Umbilical cord (tissue), 2 donors: ENCODE data around the gene XRCC2. TPM values are rescaled to one million over a fixed set of nuclear protein-coding genes. Genes with fewer than 3 reads are reported as not detected.
"Not testable (repeated sequence)": the region's sequence is repeated elsewhere in the genome, so short reads cannot be mapped to it uniquely, and the experiment has no call there.

Source experiments
- DNase-seq: peaks from one replicate; pipeline ENCODE4 v3.0.0-alpha.2; 2015; ENCODE audit warnings: low spot score
- total RNA-seq: library from RNA; depleted of rRNA; stranded (reverse); fragments of >200 nt; gene quantifications from one replicate; pipeline ENCODE4 v1.2.3, GENCODE V29; 2014; ENCODE audit warnings: low replicate concordance; ENCODE audit not compliant: insufficient read depth

The XRCC2 gene
- total RNA-seq, 1 donor from 2014 or later = 2.2 TPM

DNA sequence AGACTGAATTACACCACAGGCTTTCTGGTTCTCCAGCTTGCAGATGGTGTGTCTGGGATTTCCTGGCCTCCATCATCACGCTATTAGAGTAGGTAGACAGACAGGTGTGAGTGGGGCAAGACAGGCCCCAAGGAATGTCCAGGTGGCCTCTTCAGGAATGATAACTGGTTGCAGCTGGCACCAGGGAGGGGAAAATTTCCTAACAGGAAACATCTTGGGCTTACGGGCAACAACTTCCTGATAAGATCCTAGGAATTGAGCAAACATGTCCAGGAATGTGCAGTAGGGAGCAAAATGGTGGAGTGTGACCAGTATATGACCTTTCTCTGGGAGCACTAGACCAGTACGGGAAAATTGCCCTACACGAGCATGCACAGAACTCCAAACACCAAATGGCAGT lies 11.3 kb downstream of the XRCC2 start:
- DNase-seq = no peak

DNA sequence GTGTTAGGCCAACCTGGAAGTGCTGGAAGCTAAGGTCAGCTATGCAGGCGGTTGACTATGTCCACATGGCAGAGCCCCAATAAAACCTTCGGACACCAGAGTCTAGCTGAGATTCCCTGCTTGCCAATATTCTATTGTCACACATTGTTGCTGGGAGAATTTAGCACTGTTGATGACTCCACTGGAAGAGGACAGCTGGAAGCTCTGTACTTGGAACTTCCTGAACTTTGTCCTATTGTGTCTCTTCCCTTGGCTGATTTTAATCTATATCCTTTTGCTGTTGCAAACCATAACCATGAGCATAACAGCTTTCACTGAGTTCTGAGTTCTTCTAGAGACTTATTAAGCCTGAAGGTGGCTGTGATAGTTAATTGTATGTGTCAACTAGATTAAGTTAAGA lies 12.0 kb downstream of the XRCC2 start:
- DNase-seq = no peak

DNA sequence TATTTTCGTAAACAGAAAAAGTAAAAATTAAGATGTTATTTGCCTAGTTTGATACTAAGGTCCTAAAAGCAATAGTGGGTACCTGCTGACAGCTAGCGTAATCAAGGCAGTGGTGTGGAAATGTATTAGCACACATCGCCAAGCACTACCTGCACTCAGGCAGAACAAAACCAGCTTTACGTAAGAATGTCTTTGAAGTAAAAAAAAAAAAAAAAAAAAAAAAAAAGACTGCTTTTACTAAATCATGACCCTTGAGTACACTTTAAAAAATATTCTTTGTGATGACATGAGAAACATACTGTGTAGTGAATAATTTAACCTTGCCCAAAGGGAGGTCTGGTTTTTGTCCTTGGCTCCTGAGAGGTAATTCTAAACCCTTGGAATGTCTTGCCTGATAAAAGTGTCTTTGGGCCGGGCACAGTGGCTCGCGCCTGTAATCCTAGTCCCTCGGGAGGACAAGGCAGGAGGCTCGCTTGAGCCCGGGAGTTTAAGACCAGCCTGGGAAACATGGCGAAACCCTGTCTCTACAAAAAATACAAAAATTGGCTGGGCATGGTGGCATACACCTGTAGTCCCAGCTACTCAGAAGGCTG lies 12.7 kb downstream of the XRCC2 start:
- DNase-seq = no peak

DNA sequence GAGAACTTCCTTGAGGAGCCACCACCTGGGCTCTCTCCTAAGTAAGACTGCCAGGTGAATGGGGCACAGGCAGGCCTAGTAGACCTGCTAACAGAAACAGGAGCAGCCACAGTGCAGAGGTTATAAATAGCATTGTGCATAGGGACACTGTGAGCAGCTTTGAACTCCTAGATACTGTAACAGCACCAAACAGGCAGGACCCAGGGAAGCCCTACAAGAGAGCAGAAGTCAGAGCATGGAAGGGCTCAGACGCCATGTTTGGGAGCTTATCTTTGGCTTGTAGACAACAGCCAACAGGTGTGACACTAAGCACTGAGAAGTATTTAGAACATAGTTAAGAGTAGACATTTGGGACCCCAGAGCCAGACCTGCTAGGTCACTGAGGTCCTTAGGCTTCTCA lies 14.5 kb downstream of the XRCC2 start:
- no peak for DNase-seq

DNA sequence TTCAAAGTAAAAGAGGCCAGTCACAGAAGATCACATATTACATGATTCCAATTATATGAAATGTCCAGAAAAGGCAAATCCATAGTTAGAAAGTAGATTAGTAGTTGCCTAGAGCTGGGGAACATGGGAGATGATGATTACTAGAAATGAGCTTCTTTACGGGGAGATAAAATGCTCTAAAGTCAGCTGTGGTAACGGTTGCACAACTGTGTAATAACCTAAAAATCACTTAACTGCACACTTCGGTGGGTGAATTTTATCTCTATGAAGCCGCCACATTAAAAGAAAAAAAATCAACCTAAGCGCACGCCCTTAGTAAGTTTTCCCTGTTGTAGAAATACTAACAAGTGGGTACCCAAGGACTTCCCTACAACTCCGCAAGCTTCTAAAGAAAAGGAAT lies 15.9 kb downstream of the XRCC2 start:
- DNase-seq = no peak

DNA sequence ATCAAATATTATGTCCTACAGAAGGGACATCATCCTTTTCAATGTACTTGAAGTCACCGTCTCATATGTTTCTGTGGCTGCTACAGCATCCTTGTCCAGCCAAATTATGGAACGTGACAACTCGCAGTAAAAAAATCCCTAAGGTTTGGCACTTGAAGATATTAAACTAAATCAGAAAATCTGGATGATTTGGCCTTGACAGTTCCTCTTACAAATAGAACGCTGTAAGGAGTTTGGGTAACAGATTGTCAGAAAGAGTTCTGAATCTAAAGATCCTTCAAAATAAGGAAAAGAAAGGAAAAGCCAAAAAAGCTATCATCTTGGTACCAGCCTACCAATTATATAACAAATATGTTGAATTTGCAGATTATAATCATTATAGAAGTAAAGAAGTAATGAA lies 21.0 kb downstream of the XRCC2 start:
- DNase-seq = no peak

DNA sequence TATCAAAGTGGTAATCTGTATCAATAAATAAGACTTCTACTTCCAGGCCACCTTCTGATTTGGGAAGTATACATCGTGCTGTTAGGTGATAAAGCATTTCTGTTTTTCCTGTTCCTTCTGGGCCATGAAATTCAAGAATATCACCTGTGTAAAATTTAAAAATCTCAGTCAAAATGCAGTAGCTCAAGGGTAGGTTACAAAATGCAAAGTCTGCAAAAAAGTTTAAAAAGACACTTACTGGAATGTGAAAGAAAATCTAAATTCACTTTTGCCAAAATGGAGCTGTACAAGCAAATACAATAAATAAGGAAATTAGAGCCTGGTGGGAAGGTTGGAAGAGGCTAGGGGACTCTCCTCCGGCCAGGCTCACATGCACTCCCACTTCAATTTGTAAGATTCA lies 26.7 kb downstream of the XRCC2 start:
- DNase-seq = no peak

DNA sequence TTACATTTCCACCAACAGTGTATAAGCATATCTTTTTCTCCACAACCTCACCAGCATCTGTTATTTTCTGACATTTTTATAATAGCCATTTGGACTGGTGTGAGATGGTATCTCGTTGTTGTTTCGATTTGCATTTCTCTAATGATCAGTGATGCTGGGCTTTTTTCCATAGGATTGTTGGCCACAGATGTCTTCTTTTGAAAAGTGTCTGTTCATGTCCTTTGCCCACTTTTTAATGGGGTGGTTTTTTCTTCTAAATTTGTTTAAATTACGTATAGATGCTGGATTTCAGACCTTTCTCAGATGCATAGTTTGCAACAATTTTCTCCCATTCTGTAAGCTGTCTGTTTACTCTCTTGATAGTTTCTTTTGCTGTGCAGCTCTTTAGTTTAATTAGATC lies 28.9 kb downstream of the XRCC2 start:
- DNase-seq = no peak

DNA sequence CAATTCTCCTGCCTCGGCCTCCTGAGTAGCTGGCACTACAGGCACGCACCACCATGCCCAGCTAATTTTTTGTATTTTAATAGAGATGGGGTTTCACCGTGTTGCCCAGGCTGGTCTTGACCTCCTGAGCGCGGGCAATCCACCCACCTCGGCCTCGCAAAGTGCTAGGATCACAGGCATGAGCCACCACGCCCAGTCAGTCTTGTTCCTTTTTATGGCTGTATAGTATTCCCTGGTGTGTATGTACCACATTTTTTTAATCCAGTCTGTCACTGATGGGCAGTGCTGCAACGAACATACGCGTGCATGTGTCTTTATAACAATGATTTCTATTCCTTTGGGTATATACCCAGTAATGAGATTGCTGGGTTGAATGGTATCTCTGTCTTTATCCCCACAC lies 29.4 kb downstream of the XRCC2 start:
- not testable (repeated sequence) for DNase-seq

DNA sequence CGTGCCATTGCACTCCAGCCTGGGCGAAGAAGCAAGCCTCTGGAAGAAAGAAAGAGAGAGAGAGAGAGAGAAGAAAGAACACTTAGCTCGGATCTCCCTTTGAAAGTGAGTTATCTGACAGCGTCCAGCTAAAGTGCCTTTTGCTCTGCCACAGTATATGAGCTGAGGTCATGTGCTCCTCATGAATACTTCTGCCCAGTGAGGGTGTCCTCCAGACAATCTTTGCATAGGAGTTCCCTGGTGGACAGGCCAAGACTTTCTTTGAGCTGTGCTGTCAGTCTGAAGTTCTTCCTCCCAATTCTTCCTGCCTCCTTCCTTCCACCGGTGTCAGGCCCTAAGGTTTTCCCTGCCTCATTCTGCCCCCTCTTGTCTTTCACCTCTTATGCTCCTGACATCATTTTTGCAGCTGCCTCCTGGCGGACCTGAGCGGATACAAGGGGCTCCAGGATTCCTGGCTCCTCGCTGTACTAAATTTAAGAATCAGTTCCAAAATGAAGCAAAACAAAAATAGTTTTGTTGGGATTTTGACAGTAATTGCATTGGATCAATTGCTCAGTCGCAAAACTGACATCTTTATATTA lies 31.9 kb downstream of the XRCC2 start:
- no peak for DNase-seq

DNA sequence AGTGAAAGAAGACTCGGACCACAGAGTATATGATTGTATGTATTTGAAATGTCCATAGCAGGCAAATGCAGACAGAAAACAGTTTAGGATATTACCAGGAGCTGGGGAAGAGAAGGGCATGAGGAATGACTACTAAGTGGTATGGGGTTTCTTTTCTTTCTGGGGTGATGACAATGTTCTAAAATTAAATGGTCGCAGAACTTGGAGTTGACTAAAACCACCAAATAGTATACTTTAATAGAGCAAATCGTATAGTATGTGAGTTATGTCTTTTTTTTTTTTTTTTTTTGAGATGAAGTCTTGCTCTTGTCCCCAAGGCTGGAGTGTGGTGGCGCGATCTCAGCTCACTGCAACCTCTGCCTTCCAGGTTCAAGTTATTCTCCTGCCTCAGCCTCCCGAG lies 34.6 kb downstream of the XRCC2 start:
- no peak for DNase-seq

DNA sequence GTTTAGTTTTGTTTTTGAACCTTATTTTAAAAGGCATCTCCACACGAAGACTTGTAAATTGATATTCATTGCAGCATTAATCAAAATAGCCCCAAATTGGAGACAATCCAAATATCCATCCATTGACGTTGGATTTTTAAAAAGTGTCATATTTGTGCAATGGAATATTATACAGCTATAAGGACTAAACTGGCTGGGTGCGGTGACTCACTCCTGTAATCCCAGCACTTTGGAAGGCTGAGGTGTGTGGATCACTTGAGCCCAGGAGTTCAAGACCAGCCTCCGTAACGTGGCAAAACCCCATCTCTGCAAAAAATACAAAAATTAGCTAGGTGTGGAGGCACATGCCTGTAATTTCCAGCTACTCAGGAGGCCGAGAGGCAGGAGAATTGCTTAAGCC lies 35.1 kb downstream of the XRCC2 start:
- DNase-seq = no peak

DNA sequence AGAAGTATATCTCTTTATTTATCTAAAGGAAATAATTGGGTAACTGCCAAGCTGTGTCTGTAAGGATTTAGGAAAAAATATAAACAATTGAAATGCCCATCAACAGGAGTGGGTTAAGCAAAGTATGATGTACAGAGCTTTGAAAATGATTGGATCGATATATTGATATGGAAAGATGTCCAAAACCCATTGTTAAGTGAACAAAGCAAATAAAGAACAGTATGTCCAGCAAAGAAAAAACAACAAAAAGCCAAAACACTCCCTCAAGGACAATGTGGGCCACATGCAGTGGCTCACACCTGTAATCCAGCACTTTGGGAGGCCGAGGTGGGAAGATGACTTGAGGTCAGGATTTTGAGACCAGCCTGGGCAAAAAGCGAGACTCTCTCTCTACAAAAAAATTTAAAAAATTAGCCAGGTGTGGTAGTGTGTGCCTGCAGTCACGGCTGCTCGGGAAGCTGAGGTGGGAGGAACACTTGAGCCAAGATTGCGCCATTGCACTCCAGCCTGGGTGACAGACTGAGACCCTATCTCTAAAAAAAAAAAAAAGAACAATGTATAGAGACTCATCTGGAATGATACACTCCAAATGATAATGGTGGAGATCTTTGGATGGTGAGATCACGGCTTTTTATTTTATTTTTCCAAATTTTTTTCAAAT lies 37.9 kb downstream of the XRCC2 start:
- DNase-seq = no peak

DNA sequence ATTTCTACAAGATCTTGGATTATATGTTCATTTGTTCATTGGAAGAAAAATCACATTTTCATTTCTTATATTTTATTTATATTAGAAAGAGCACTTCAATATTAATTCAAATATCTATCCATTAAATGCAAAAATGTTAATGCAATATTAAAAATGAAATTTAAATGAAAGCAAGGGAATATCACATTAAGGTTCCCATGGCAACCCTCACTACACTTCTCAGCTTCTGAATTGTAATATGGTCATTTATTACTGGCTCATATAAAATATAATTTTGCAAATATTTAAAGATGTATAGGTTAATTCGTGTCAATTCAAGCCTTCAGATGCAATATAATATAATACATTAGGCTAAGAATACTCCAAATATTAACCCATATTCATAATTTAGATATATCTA lies 38.8 kb downstream of the XRCC2 start:
- no peak for DNase-seq

DNA sequence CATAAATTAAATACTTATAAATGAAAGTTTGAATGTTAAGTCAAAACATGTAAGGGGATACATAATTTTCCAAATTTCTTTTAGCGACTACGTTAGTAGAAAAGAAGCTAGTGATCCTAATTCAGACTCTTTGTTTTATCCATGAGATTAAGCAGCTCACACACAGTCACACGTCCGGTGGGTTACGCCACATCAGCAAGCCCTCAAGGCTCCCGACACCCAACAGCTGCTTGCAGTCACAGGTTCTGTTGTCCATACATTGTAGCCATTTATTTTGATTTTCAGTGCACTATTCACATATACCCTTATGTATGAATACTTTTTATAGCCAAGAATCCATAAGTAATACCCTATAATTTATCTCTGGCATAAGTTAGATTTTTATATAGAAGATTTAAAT lies 39.5 kb downstream of the XRCC2 start:
- DNase-seq = no peak

DNA sequence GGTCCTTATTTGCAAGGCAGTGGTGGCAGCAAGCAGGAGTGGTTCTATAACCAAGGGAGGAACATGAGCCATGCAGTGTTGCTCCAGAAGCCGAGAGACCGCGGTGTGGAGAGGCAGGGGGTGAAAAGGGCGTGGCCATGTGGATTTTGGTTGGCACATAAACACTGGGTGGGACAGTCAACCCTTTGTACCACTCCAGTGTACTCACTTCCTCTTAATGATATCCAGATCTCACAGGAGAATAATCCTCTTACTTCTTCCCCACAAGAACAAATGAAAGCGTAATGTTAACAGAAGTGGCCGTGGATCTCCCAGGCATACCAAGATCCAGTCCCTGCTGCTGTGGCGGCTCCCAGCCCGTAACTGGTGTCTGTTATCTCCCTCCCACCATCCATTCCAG lies 42.4 kb downstream of the XRCC2 start:
- DNase-seq = no peak

DNA sequence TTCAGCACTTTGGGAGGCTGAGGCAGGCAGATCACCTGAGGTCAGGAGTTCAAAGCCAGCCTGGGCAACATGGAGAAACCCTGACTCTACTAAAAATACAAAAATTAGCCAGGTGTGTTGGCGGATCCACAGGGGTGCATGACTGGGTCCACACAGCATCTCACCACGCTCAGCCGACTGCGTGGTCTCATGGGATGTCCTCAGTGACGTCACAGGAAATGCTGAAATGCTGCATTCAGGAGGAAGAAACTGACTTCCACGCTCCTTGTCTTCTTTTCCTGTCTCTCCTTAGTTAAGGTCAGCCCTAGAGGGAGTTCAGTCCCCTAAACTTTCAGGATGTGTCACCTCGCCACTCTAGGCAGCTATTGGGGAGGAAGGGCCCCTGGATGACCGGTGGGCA lies 42.9 kb downstream of the XRCC2 start:
- no peak for DNase-seq

DNA sequence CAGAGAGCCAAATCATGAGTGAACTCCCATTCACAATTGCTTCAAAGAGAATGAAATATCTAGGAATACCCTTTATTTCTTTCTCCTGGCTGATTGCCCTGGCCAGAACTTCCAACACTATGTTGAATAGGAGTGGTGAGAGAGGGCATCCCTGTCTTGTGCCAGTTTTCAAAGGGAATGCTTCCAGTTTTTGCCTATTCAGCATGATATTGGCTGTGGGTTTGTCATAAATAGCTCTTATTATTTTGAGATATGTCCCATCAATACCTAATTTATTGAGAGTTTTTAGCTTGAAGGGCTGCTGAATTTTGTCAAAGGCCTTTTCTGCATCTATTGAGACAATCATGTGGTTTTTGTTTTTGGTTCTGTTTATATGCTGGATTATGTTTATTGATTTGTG lies 47.2 kb downstream of the XRCC2 start:
- DNase-seq = not testable (repeated sequence)

DNA sequence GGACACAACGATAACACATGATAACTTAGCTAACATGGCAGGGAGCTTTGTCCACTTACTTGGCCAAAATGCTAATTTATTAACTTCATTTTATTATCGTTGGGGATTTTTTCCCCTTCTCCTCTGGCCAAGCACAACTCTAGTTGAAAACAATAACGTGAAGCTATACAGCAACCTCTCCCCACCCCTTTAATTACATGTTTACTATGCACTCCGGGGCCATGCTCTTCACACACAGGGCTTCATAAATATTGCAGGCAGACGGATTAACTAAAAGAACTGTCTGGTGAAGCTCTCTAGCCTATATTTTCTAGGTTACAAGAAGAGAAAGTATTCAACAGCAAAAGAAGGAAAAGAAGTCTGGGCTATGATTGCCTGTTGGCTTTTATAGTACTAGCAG lies 51.7 kb downstream of the XRCC2 start:
- no peak for DNase-seq

DNA sequence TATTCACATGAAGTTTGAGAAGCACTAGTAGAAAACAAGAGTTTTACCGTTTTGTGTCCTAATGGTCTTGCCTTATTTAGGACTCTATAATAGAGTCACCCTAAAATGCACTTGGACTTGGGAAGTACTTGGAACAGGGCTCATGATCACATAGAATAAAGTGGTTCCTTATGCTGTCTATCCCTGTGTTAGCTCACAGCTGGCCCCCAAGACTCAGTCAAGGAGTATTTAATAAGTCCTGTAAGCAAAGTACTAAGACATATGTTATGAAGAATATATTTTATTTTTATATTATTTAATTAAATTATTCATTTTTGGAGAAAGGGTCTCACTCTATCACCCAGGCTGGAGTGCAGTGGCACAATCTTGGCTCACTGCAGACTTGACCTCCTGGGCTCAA lies 54.5 kb downstream of the XRCC2 start:
- DNase-seq = no peak

DNA sequence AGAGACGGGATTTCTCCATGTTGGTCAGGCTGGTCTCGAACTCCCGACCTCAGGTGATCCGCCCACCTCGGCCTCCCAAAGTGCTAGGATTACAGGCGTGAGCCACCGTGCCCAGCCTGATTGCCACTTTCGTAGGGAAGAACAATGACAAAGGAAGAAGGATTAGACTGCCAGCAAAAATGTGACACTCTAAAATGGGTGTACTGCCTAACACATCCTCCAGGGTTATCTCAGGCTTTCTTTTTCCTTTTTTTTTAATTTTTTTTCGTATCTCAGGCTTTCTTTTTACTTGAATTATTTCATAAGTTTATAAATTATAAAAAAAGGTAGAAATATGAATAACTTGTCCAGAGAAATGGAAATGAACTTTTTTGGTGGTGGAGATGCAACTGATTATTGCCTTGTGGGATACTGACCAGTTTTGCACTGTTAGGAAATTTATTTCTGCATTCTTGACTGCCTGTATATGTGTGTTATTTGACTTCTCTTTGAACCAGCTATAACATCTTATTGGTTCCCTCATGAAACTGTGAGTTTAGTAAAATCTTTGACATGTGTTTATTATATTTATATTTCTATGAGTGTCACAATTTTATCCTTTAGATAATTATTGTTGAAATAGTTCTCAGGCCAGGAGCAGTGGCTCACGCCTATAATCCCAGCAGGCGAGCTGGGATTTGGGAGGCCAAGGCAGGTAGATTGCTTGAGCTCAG lies 56.8 kb downstream of the XRCC2 start:
- no peak for DNase-seq

DNA sequence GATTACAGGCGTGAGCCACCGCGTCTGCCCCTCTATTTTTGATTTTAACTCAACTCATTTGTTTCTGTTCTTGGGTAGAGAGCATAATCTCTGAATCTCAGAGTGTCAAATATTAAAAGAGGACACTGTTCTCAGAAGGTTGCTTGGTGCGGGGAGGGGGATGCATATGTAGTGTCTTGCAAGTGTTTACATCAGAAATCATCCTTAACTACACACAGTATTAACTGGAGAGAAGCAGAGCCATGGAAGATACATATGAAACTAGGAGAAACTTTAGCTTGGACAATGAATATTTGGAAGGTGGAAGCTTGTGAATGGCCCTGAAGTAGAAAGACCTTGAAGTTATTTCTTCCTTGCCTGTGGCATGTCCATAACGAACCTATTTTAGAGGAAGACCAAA lies 57.5 kb downstream of the XRCC2 start:
- no peak for DNase-seq

DNA sequence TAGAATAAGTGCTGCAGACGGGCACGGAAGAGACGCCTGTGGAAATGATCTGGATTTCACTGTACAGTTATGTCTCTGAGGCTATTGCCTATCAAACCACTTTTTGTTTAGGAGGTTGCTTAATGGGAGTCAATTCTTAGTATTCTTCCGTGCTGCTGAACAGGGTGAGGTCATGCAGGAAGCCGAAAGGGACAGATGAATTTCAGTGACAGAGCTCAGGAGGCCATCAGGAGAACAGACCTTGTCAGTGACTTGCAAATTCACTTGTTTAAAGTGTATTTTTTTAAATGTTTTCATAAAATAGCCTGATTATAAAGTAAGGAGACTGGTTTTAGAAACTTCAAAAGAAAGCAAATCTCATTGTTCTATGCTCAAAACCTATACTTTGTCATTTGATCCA lies 58.9 kb downstream of the XRCC2 start:
- no peak for DNase-seq
